SK-N-SH (cell line): ENCODE results near the gene KIDINS220. TPM values are rescaled to one million over a fixed set of nuclear protein-coding genes. Genes with fewer than 3 reads are reported as not detected.

Experiments
- CTCF ChIA-PET: fragments of 300-600, 350-600 bp; formaldehyde crosslinking; extraction: SDS; loops from one replicate; lab custom pipeline; 2021; lab: Yijun Ruan, JAX
- POLR2A ChIA-PET: fragments of 350-600 bp; sonication (Branson Sonifier 250); formaldehyde crosslinking; extraction: SDS; loops from one replicate; lab custom pipeline; 2020; ENCODE audit warnings: antibody characterized with exemption, inconsistent platforms; lab: Yijun Ruan, JAX
- DNase-seq: peaks from one replicate; pipeline ENCODE4 v3.0.0; 2012
- H2AFZ ChIP-seq: fragments of 200-600 bp; sonication (generic); 2 replicates; pipeline ENCODE4 v1.8.1; 2016; ENCODE audit warnings: antibody characterized with exemption, mild to moderate bottlenecking, low read depth
- H3F3A ChIP-seq: fragments of 200-600 bp; sonication (generic); replicated peaks from 2 replicates; pipeline ENCODE3; 2016; ENCODE audit warnings: antibody characterized with exemption, mild to moderate bottlenecking; ENCODE audit not compliant: insufficient read depth
- H3K27ac ChIP-seq, 2 experiments: fragments of 200-500 bp in 1 of 2; fragments of 200-600 bp in 1 of 2; sonication (Bioruptor generic) in 1 of 2; sonication (generic), shearing (Covaris generic) in 1 of 2; 2 replicates each; pipeline versions ENCODE4 v1.5.1 to v1.6.1; 2014 to 2016; ENCODE audit warnings: low read depth in 2 of 2, inconsistent platforms in 1 of 2, low read length in 1 of 2, mild to moderate bottlenecking in 1 of 2, mixed read lengths in 1 of 2
- H3K27me3 ChIP-seq: fragments of 200-600 bp; sonication (generic), shearing (Covaris generic); 2 replicates; pipeline ENCODE4 v1.6.1; 2016; ENCODE audit warnings: mixed run types; ENCODE audit not compliant: insufficient read depth
- H3K36me3 ChIP-seq, 2 experiments: fragments of 200-500 bp in 1 of 2; fragments of 200-600 bp in 1 of 2; sonication (Bioruptor generic) in 1 of 2; sonication (generic) in 1 of 2; replicated peaks in 1 of 2; 2 replicates each; pipeline versions ENCODE3 to v1.5.1; 2014 to 2016; ENCODE audit warnings: low read length in 1 of 2, mild to moderate bottlenecking in 1 of 2; ENCODE audit not compliant: insufficient read depth in 2 of 2, control insufficient read depth in 1 of 2
- H3K4me1 ChIP-seq, 2 experiments: fragments of 200-500 bp in 1 of 2; fragments of 200-600 bp in 1 of 2; sonication (Bioruptor generic) in 1 of 2; sonication (generic), shearing (Covaris generic) in 1 of 2; 2 replicates each; pipeline versions ENCODE4 v1.5.1 to v1.6.1; 2014 to 2016; ENCODE audit warnings: low read depth in 1 of 2, low read length in 1 of 2, mixed run types in 1 of 2; ENCODE audit not compliant: insufficient read depth in 2 of 2, control insufficient read depth in 1 of 2
- H3K4me2 ChIP-seq: fragments of 200-600 bp; sonication (generic), shearing (Covaris generic); 2 replicates; pipeline ENCODE4 v1.6.1; 2017; ENCODE audit warnings: mixed run types
- H3K4me3 ChIP-seq, 2 experiments: fragments of 200-500 bp in 1 of 2; fragments of 200-600 bp in 1 of 2; sonication (Bioruptor generic) in 1 of 2; sonication (generic), shearing (Covaris generic) in 1 of 2; 2 replicates each; pipeline versions ENCODE4 v1.5.1 to v1.8.1; 2014 to 2016; ENCODE audit warnings: low read depth in 2 of 2, inconsistent platforms in 1 of 2, low read length in 1 of 2, mild to moderate bottlenecking in 1 of 2, mixed read lengths in 1 of 2, moderate library complexity in 1 of 2
- H3K79me2 ChIP-seq: fragments of 200-600 bp; sonication (generic); 2 replicates; pipeline ENCODE4 v1.8.1; 2017; ENCODE audit warnings: mild to moderate bottlenecking; ENCODE audit not compliant: insufficient read depth
- H3K9ac ChIP-seq: fragments of 200-600 bp; sonication (generic); 2 replicates; pipeline ENCODE4 v1.6.1; 2017; ENCODE audit warnings: mixed run types
- H3K9me2 ChIP-seq: fragments of 200-600 bp; sonication (generic); 2 replicates; pipeline ENCODE4 v1.6.1; 2017; ENCODE audit warnings: mixed run types
- H3K9me3 ChIP-seq: fragments of 200-600 bp; sonication (generic); 2 replicates; pipeline ENCODE4 v1.6.1; 2017; ENCODE audit warnings: mixed run types, mild to moderate bottlenecking, moderate library complexity
- H4K20me1 ChIP-seq: fragments of 200-600 bp; sonication (generic); 2 replicates; pipeline ENCODE4 v1.6.1; 2017; ENCODE audit warnings: mild to moderate bottlenecking, mixed run types; ENCODE audit not compliant: insufficient read depth
- CHD2 ChIP-seq: fragments of 150-350 bp; IDR thresholded peaks from 2 replicates; pipeline ENCODE4 v1.6.1; 2018; ENCODE audit warnings: low read length; ENCODE audit not compliant: partially characterized antibody
- EZH2phosphoT487 ChIP-seq: fragments of 200-600 bp; sonication (generic); IDR thresholded peaks from 2 replicates; pipeline ENCODE4 v1.6.1; 2017; ENCODE audit warnings: low read depth, mixed run types, mild to moderate bottlenecking, antibody characterized with exemption, moderate library complexity, borderline replicate concordance
- FOSL2 ChIP-seq: IDR thresholded peaks from 2 replicates; pipeline ENCODE4 v1.4.0; 2012; ENCODE audit warnings: low read depth, mild to moderate bottlenecking, moderate library complexity, borderline replicate concordance
- FOXJ3 ChIP-seq: sonication (generic); formaldehyde crosslinking; IDR thresholded peaks from 2 replicates; pipeline ENCODE4 v1.5.1; 2020; ENCODE audit warnings: mild to moderate bottlenecking, missing genetic modification reagents
- FOXM1 ChIP-seq: IDR thresholded peaks from 2 replicates; pipeline ENCODE4 v1.4.0; 2012; ENCODE audit warnings: low read depth, mild to moderate bottlenecking
- GABPA ChIP-seq: IDR thresholded peaks from 2 replicates; pipeline ENCODE4 v1.4.0; 2012; ENCODE audit warnings: low read depth, mild to moderate bottlenecking
- MEF2A ChIP-seq: IDR thresholded peaks from 2 replicates; pipeline ENCODE4 v1.4.0; 2012; ENCODE audit warnings: low read depth, borderline replicate concordance
- NRF1 ChIP-seq: IDR thresholded peaks from 2 replicates; pipeline ENCODE4 v1.6.1; 2012; ENCODE audit warnings: low read depth, mild to moderate bottlenecking, low read length
- TCF12 ChIP-seq: IDR thresholded peaks from 2 replicates; pipeline ENCODE4 v1.4.0; 2012
- WGBS: methylation state at CpG from one replicate; pipeline ENCODE4 v1.1.6; 2017; ENCODE audit warnings: low lambda C conversion rate; 5-methylcytosine and 5-hydroxymethylcytosine counted together
- polyA plus RNA-seq, 3 experiments: library from polyadenylated mRNA; depleted of rRNA; stranded (reverse); fragments of >200 nt; gene quantifications; 2 replicates each; pipeline ENCODE4 v1.2.3, GENCODE V29; 2012
- TF ChIP-seq, protein P1 (sequence below): IDR thresholded peaks from 2 replicates; pipeline ENCODE4 v1.4.0; 2012; ENCODE audit warnings: low read depth, borderline replicate concordance
- TF ChIP-seq, protein P2 (sequence below): IDR thresholded peaks from 2 replicates; pipeline ENCODE4; 2012
- TF ChIP-seq, protein P3 (sequence below): IDR thresholded peaks from 2 replicates; pipeline ENCODE4 v1.4.0; 2012; ENCODE audit warnings: low read depth, borderline replicate concordance
- TF ChIP-seq, protein P4 (sequence below): fragments of 150-350 bp; IDR thresholded peaks from 2 replicates; pipeline ENCODE4 v1.6.1; 2016; ENCODE audit warnings: mild to moderate bottlenecking, low read depth, low read length
- TF ChIP-seq, protein P5 (sequence below): IDR thresholded peaks from 2 replicates; pipeline ENCODE4 v1.4.0; 2012; ENCODE audit warnings: low read depth
- TF ChIP-seq, protein P6 (sequence below): fragments of 150-350 bp; IDR thresholded peaks from 2 replicates; pipeline ENCODE4 v1.6.1; 2017; ENCODE audit warnings: antibody characterized with exemption, low read length, low read depth, borderline replicate concordance
- TF ChIP-seq, protein P7 (sequence below): fragments of 200-600 bp; sonication (generic); IDR thresholded peaks from 2 replicates; pipeline ENCODE4 v1.6.1; 2017; ENCODE audit warnings: antibody characterized with exemption, mild to moderate bottlenecking, moderate library complexity

KIDINS220 gene
- polyA plus RNA-seq, 1 of the 3 experiments (the other 2 are of a cell fraction): 18.2 TPM

DNA sequence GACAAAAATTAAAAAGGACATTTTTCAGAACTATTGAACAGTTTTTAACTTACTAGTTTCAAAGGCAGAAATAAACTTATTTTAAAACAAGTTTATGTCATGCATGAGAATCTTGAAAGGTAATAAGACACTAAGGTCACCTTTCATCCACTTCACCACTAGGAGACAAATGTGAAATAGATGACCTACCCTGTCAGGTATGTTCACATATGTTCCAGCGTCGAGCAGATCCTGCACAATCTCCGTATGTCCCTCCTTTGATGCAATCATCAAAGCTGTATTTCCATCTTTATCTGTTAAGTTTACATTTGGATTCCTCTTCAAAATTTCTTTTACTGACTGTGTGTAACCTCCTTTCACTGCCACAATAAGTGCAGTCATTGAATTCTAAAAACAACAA, 34.7 kb downstream of the KIDINS220 start (continued):
- TF ChIP-seq, protein P1, sequence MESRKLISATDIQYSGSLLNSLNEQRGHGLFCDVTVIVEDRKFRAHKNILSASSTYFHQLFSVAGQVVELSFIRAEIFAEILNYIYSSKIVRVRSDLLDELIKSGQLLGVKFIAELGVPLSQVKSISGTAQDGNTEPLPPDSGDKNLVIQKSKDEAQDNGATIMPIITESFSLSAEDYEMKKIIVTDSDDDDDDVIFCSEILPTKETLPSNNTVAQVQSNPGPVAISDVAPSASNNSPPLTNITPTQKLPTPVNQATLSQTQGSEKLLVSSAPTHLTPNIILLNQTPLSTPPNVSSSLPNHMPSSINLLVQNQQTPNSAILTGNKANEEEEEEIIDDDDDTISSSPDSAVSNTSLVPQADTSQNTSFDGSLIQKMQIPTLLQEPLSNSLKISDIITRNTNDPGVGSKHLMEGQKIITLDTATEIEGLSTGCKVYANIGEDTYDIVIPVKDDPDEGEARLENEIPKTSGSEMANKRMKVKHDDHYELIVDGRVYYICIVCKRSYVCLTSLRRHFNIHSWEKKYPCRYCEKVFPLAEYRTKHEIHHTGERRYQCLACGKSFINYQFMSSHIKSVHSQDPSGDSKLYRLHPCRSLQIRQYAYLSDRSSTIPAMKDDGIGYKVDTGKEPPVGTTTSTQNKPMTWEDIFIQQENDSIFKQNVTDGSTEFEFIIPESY: no peak
- TF ChIP-seq FOSL2: no peak
- TF ChIP-seq, protein P2, sequence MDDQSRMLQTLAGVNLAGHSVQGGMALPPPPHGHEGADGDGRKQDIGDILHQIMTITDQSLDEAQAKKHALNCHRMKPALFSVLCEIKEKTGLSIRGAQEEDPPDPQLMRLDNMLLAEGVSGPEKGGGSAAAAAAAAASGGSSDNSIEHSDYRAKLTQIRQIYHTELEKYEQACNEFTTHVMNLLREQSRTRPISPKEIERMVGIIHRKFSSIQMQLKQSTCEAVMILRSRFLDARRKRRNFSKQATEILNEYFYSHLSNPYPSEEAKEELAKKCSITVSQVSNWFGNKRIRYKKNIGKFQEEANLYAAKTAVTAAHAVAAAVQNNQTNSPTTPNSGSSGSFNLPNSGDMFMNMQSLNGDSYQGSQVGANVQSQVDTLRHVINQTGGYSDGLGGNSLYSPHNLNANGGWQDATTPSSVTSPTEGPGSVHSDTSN: no peak
- TF ChIP-seq, all 33 proteins: peak for 0

DNA sequence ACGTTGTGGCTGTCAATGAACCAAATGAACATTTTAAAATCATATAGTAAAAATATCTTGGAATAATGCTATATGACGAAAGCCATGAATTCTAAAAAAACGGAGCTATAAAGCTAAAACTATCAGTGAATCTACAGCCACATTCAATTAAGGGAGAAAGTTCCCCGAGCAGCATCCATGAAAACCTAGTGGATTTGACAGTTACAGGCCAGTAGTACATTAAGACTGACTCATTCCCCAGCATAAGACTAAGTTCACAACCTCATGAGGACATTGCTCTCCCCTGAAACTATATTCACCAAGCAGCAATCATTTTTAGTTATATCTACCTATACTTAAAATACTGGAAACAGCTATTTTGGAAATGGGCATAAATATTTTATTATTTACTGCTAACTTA, 36.6 kb downstream of the KIDINS220 start:
- Histone ChIP-seq H4K20me1 (no peaks in the 10 kb centered on the region), H3K4me3 (no peak overlapping the region), H2AFZ (no peak overlapping the region), H3K4me1 (peaks cover 2 to 7% of the 10 kb centered on the region in 2 experiments; a peak in 2 of 4 replicates), H3K9me2 (no peaks in the 10 kb centered on the region), H3K36me3 (peaks cover 47 to 72% of the 10 kb centered on the region in 2 experiments), H3F3A (peaks cover 6% of the 10 kb centered on the region), H3K27ac (no peak overlapping the region), H3K79me2 (no peaks in the 10 kb centered on the region), H3K27me3 (no peaks in the 10 kb centered on the region), H3K9me3 (no peaks in the 10 kb centered on the region), H3K9ac (no peak overlapping the region), H3K4me2 (no peak overlapping the region)
- TF ChIP-seq, protein P3, sequence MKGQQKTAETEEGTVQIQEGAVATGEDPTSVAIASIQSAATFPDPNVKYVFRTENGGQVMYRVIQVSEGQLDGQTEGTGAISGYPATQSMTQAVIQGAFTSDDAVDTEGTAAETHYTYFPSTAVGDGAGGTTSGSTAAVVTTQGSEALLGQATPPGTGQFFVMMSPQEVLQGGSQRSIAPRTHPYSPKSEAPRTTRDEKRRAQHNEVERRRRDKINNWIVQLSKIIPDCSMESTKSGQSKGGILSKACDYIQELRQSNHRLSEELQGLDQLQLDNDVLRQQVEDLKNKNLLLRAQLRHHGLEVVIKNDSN: no peak
- no peak for TF ChIP-seq EZH2phosphoT487
- TF ChIP-seq, protein P4, sequence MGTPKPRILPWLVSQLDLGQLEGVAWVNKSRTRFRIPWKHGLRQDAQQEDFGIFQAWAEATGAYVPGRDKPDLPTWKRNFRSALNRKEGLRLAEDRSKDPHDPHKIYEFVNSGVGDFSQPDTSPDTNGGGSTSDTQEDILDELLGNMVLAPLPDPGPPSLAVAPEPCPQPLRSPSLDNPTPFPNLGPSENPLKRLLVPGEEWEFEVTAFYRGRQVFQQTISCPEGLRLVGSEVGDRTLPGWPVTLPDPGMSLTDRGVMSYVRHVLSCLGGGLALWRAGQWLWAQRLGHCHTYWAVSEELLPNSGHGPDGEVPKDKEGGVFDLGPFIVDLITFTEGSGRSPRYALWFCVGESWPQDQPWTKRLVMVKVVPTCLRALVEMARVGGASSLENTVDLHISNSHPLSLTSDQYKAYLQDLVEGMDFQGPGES: no peak
- no peak for TF ChIP-seq FOXM1
- no peak for TF ChIP-seq NRF1
- TF ChIP-seq, protein P5, sequence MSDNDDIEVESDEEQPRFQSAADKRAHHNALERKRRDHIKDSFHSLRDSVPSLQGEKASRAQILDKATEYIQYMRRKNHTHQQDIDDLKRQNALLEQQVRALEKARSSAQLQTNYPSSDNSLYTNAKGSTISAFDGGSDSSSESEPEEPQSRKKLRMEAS: no peak
- 0 out of 2 replicates have a peak, but pooled peaks have one; percentile 9 for TF ChIP-seq FOSL2
- TF ChIP-seq MEF2A: no peak
- TF ChIP-seq FOXJ3: no peak
- TF ChIP-seq CHD2: no peak
- TF ChIP-seq, protein P2: peak; percentile 46; the same call in 1 of the 2 replicates
- TF ChIP-seq TCF12: peak; percentile 31; the same call in 1 of the 2 replicates
- TF ChIP-seq, protein P6, sequence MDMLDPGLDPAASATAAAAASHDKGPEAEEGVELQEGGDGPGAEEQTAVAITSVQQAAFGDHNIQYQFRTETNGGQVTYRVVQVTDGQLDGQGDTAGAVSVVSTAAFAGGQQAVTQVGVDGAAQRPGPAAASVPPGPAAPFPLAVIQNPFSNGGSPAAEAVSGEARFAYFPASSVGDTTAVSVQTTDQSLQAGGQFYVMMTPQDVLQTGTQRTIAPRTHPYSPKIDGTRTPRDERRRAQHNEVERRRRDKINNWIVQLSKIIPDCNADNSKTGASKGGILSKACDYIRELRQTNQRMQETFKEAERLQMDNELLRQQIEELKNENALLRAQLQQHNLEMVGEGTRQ: no peak
- no peak for TF ChIP-seq GABPA
- TF ChIP-seq, protein P7, sequence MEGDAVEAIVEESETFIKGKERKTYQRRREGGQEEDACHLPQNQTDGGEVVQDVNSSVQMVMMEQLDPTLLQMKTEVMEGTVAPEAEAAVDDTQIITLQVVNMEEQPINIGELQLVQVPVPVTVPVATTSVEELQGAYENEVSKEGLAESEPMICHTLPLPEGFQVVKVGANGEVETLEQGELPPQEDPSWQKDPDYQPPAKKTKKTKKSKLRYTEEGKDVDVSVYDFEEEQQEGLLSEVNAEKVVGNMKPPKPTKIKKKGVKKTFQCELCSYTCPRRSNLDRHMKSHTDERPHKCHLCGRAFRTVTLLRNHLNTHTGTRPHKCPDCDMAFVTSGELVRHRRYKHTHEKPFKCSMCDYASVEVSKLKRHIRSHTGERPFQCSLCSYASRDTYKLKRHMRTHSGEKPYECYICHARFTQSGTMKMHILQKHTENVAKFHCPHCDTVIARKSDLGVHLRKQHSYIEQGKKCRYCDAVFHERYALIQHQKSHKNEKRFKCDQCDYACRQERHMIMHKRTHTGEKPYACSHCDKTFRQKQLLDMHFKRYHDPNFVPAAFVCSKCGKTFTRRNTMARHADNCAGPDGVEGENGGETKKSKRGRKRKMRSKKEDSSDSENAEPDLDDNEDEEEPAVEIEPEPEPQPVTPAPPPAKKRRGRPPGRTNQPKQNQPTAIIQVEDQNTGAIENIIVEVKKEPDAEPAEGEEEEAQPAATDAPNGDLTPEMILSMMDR: no peak
- POLR2A ChIA-PET: no interaction called here
- 72% methylated on average over 4 of the region's 4 CpGs for WGBS
- no peak for DNase-seq
- CTCF ChIA-PET: no interaction called here
